ENCODE data around the gene RPTOR.

GRCh38 chr17:80694085-80694991 lies 149.7 kb downstream of the RPTOR start:
- TF ChIP-seq POLR2A (IDR thresholded peaks at IDR 0.05; ENCODE audit: low read length), result no peak
- no peak for TF ChIP-seq GATA1 (IDR thresholded peaks at IDR 0.05; ENCODE audit: low read depth, low read length)

All from erythroblast (primary cell).